Endothelial cell of umbilical vein (primary cell): Measurements from ENCODE around the gene RPL4.

ENCODE experiments used
- CTCF ChIP-seq, 2 donors: IDR thresholded peaks; 1 replicate in 1 of 2; 2 replicates in 1 of 2; pipeline ENCODE4 v1.5.1; 2011; ENCODE audit warnings: low read length in 2 of 2, mild to moderate bottlenecking in 2 of 2, moderate library complexity in 2 of 2, control low read depth in 1 of 2, inconsistent platforms in 1 of 2, low read depth in 1 of 2; ENCODE audit not compliant: insufficient read depth in 1 of 2; ENCODE audit errors: extremely low read depth in 1 of 2
- POLR2A ChIP-seq: IDR thresholded peaks from 2 replicates; pipeline ENCODE4 v1.6.1; 2012; ENCODE audit warnings: low read depth, mild to moderate bottlenecking, control low read depth, low read length
- POLR2AphosphoS5 ChIP-seq: IDR thresholded peaks from 2 replicates; pipeline ENCODE4 v1.6.1; 2012; ENCODE audit warnings: low read depth, mild to moderate bottlenecking, control low read depth, low read length, moderate library complexity; ENCODE audit not compliant: insufficient read depth

DNA sequence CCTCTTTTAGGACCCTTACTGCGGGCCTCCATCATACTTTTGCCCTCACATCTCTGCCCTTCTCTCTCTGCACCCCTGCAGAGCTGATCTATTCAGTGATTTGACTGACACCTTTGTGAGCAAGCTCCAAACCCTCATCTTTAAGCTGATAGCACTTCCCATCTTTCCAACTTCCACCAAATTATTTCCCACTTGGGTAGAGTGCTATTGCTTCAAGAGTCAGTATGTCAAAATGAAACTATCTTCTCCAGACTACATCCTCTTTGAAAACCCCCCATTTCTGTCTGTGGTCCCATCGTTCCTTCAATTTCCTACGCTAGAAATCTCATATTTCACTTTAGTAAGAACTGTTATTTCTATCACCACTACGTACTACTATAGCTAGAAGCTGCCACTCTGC is 20.2 kb upstream of the RPL4 start:
- no peak for TF ChIP-seq POLR2AphosphoS5
- no peak for TF ChIP-seq CTCF (IDR thresholded peaks at IDR 0.05; ENCODE audit: extremely low read depth in 1 of 2, insufficient read depth in 1 of 2, low read depth in 1 of 2, low read length in 2 of 2)
- TF ChIP-seq POLR2A: no peak
